Measurements from ENCODE around the gene JAKMIP1.

JAKMIP1 gene

GRCh38 chr4:6118201-6118600 is 82.1 kb downstream of the JAKMIP1 start:
- Histone ChIP-seq H3K27ac (ENCODE audit: low read depth, low read length) (no peak overlapping the region), H3K79me2 (ENCODE audit: control insufficient read depth, low read length) (no peaks in the 10 kb centered on the region), H3F3A (ENCODE audit: control insufficient read depth, insufficient read depth) (no peaks in the 10 kb centered on the region), H3K4me2 (ENCODE audit: low read length) (no peak overlapping the region), H3K4me3 (ENCODE audit: low read length) (no peak overlapping the region), H3K36me3 (ENCODE audit: control insufficient read depth, low read length) (no peaks in the 10 kb centered on the region), H3K9me3 (ENCODE audit: control insufficient read depth, insufficient read depth, low read length) (no peaks in the 10 kb centered on the region), H3K9me2 (replicated peaks; ENCODE audit: control insufficient read depth, low read length) (no peaks in the 10 kb centered on the region), H3K27me3 (ENCODE audit: control insufficient read depth, low read length) (no peaks in the 10 kb centered on the region), H3K4me1 (ENCODE audit: control insufficient read depth, low read length) (no peaks in the 10 kb centered on the region), H4K20me1 (ENCODE audit: control insufficient read depth, insufficient read depth, low read depth, low read length) (no peaks in the 10 kb centered on the region)
- no peak for TF ChIP-seq CTCF (IDR thresholded peaks at IDR 0.05; ENCODE audit: low read depth, low read length, poor library complexity, severe bottlenecking)
- no peak for TF ChIP-seq EZH2phosphoT487 (IDR thresholded peaks at IDR 0.05; ENCODE audit: borderline replicate concordance, low read length)

GRCh38 chr4:6116696-6117285 is 83.6 kb downstream of the JAKMIP1 start:
- no peak overlapping the region for H3K4me3 ChIP-seq (ENCODE audit: low read length)
- no peaks in the 10 kb centered on the region for H3K4me1 ChIP-seq (ENCODE audit: control insufficient read depth, low read length)
- no peaks in the 10 kb centered on the region for H3K36me3 ChIP-seq (ENCODE audit: control insufficient read depth, low read length)
- H3K9me3 ChIP-seq (ENCODE audit: control insufficient read depth, insufficient read depth, low read length) = no peaks in the 10 kb centered on the region
- no peaks in the 10 kb centered on the region for H3F3A ChIP-seq (ENCODE audit: control insufficient read depth, insufficient read depth)
- no peaks in the 10 kb centered on the region for H3K9me2 ChIP-seq (replicated peaks; ENCODE audit: control insufficient read depth, low read length)
- H3K27me3 ChIP-seq (ENCODE audit: control insufficient read depth, low read length) = no peaks in the 10 kb centered on the region
- no peak overlapping the region for H3K27ac ChIP-seq (ENCODE audit: low read depth, low read length)
- no peaks in the 10 kb centered on the region for H3K79me2 ChIP-seq (ENCODE audit: control insufficient read depth, low read length)
- no peak overlapping the region for H3K4me2 ChIP-seq (ENCODE audit: low read length)
- TF ChIP-seq EZH2phosphoT487 (IDR thresholded peaks at IDR 0.05; ENCODE audit: borderline replicate concordance, low read length) = no peak
- TF ChIP-seq CTCF (IDR thresholded peaks at IDR 0.05; ENCODE audit: low read depth, low read length, poor library complexity, severe bottlenecking) = no peak
- no peaks in the 10 kb centered on the region for H4K20me1 ChIP-seq (ENCODE audit: control insufficient read depth, insufficient read depth, low read depth, low read length)

- no peaks in the 10 kb centered on the region for H3K9me3 ChIP-seq (ENCODE audit: control insufficient read depth, insufficient read depth, low read length)
Observed at GRCh38 chr4:6115746-6116586, 84.4 kb downstream of the JAKMIP1 start.

More at GRCh38 chr4:6115746-6116586, 84.4 kb downstream of the JAKMIP1 start:
- Histone ChIP-seq H3F3A (ENCODE audit: control insufficient read depth, insufficient read depth) (no peaks in the 10 kb centered on the region), H3K36me3 (ENCODE audit: control insufficient read depth, low read length) (no peaks in the 10 kb centered on the region), H3K4me2 (ENCODE audit: low read length) (no peak overlapping the region), H3K4me1 (ENCODE audit: control insufficient read depth, low read length) (no peaks in the 10 kb centered on the region), H3K27ac (ENCODE audit: low read depth, low read length) (no peak overlapping the region), H3K27me3 (ENCODE audit: control insufficient read depth, low read length) (no peaks in the 10 kb centered on the region), H3K4me3 (ENCODE audit: low read length) (no peak overlapping the region), H4K20me1 (ENCODE audit: control insufficient read depth, insufficient read depth, low read depth, low read length) (no peaks in the 10 kb centered on the region), H3K79me2 (ENCODE audit: control insufficient read depth, low read length) (no peaks in the 10 kb centered on the region), H3K9me2 (replicated peaks; ENCODE audit: control insufficient read depth, low read length) (no peaks in the 10 kb centered on the region)
- TF ChIP-seq EZH2phosphoT487 (IDR thresholded peaks at IDR 0.05; ENCODE audit: borderline replicate concordance, low read length) = no peak
- TF ChIP-seq CTCF (IDR thresholded peaks at IDR 0.05; ENCODE audit: low read depth, low read length, poor library complexity, severe bottlenecking) = no peak
